LNCAP (cell line): ENCODE measurements around the gene MCTP1.

Experiments used
- CTCF ChIP-seq: fragments of 450-650 bp; IDR thresholded peaks from 2 replicates; pipeline ENCODE4 v1.5.1; 2017; ENCODE audit warnings: mild to moderate bottlenecking

The MCTP1 gene

GRCh38 chr5:94747371-94747770 lies 537.5 kb downstream of the MCTP1 start:
- TF ChIP-seq CTCF = no peak

- TF ChIP-seq CTCF = no peak
These were observed 538.2 kb downstream of the MCTP1 start for GRCh38 chr5:94746731-94747124.

- TF ChIP-seq CTCF = no peak
These were observed 538.8 kb downstream of the MCTP1 start for GRCh38 chr5:94745786-94746730.

GRCh38 chr5:94744906-94745305 lies 540.0 kb downstream of the MCTP1 start:
- TF ChIP-seq CTCF = no peak

GRCh38 chr5:94742852-94743251 lies 542.0 kb downstream of the MCTP1 start:
- no peak for TF ChIP-seq CTCF

- no peak for TF ChIP-seq CTCF
These were observed 544.6 kb downstream of the MCTP1 start for GRCh38 chr5:94740286-94740685.

- TF ChIP-seq CTCF = no peak
These were observed 548.4 kb downstream of the MCTP1 start for GRCh38 chr5:94736498-94736897.
